Cardiac fibroblast (primary cell): ENCODE data around the gene C11orf24.

Experiments
- DNase-seq, 2 donors: peaks; one replicate each; pipeline versions ENCODE4 v3.0.0 to v3.0.0-alpha.2; 2010; ENCODE audit warnings: low read depth in 2 of 2
- H3K4me3 ChIP-seq, 2 donors: replicated peaks in 1 of 2; 1 replicate in 1 of 2; 2 replicates in 1 of 2; pipeline ENCODE4 v1.5.1; 2011; ENCODE audit warnings: low read depth in 2 of 2, low read length in 2 of 2, mild to moderate bottlenecking in 2 of 2, moderate library complexity in 1 of 2
- CTCF ChIP-seq: IDR thresholded peaks from one replicate; pipeline ENCODE4 v1.5.1; 2011; ENCODE audit warnings: low read depth, mild to moderate bottlenecking, low read length, inconsistent platforms

The C11orf24 gene

GRCh38 chr11:68264741-68265540 lies 6.8 kb downstream of the C11orf24 start:
- DNase-seq, result no peak
- no peak overlapping the region for H3K4me3 ChIP-seq
- TF ChIP-seq CTCF, result no peak

GRCh38 chr11:68264244-68264643 lies 7.5 kb downstream of the C11orf24 start:
- no peak overlapping the region for H3K4me3 ChIP-seq
- TF ChIP-seq CTCF, result no peak
- no peak for DNase-seq

GRCh38 chr11:68263444-68264035 lies 8.2 kb downstream of the C11orf24 start:
- TF ChIP-seq CTCF, result no peak

GRCh38 chr11:68262544-68262827 lies 9.3 kb downstream of the C11orf24 start:
- DNase-seq, result no peak
- no peak overlapping the region for H3K4me3 ChIP-seq
- no peak for TF ChIP-seq CTCF

More at GRCh38 chr11:68263444-68264035, 8.2 kb downstream of the C11orf24 start:
- no peak overlapping the region for H3K4me3 ChIP-seq
- DNase-seq, result no peak

- DNase-seq, result no peak
- TF ChIP-seq CTCF, result no peak
- H3K4me3 ChIP-seq, result no peak overlapping the region
Observed at GRCh38 chr11:68261749-68262543, 9.8 kb downstream of the C11orf24 start.

GRCh38 chr11:68261006-68261405 lies 10.8 kb downstream of the C11orf24 start:
- no peak for DNase-seq
- TF ChIP-seq CTCF, result no peak

More at GRCh38 chr11:68261006-68261405, 10.8 kb downstream of the C11orf24 start:
- no peak overlapping the region for H3K4me3 ChIP-seq
